AG20443 (cell line): Measurements from ENCODE around the gene PSEN1.

ENCODE experiments used
- DNase-seq: peaks from one replicate; pipeline ENCODE4 v3.0.0; 2012; ENCODE audit warnings: low spot score, mixed read lengths

PSEN1 gene

DNA sequence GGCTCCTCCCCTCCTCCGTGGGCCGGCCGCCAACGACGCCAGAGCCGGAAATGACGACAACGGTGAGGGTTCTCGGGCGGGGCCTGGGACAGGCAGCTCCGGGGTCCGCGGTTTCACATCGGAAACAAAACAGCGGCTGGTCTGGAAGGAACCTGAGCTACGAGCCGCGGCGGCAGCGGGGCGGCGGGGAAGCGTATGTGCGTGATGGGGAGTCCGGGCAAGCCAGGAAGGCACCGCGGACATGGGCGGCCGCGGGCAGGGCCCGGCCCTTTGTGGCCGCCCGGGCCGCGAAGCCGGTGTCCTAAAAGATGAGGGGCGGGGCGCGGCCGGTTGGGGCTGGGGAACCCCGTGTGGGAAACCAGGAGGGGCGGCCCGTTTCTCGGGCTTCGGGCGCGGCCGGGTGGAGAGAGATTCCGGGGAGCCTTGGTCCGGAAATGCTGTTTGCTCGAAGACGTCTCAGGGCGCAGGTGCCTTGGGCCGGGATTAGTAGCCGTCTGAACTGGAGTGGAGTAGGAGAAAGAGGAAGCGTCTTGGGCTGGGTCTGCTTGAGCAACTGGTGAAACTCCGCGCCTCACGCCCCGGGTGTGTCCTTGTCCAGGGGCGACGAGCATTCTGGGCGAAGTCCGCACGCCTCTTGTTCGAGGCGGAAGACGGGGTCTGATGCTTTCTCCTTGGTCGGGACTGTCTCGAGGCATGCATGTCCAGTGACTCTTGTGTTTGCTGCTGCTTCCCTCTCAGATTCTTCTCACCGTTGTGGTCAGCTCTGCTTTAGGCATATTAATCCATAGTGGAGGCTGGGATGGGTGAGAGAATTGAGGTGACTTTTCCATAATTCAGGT, at the start of gene PSEN1:
Gene PSEN1 (plus strand): TSS at position 121 of the 839 bp plus-strand sequence. CDS start 11,513 bp downstream, outside the sequence.
- DNase-seq: peak; percentile 99

GRCh38 chr14:73091044-73091443, 45.3 kb upstream of the PSEN1 start:
- DNase-seq: no peak

DNA sequence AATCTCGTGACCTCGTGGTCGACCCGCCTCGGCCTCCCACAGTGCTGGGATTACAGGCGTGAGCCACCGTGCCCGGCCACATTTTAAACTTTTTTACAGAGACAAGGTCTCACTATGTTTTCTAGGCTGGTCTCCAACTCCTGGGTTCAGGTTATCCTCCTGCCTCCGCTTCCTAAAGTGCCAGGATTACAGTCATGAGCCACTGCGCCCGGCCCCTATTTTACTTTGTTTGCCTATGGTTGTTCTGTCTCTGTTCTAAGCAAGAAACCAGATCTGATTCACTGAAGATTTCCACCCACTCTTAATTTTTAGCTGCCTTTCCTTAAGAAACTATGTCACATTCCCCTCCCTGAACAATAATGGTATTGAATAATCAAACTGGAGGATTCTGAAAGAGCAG, 38.9 kb upstream of the PSEN1 start:
- DNase-seq: no peak

- no peak for DNase-seq
These were observed 36.0 kb upstream of the PSEN1 start for GRCh38 chr14:73100334-73100733.

DNA sequence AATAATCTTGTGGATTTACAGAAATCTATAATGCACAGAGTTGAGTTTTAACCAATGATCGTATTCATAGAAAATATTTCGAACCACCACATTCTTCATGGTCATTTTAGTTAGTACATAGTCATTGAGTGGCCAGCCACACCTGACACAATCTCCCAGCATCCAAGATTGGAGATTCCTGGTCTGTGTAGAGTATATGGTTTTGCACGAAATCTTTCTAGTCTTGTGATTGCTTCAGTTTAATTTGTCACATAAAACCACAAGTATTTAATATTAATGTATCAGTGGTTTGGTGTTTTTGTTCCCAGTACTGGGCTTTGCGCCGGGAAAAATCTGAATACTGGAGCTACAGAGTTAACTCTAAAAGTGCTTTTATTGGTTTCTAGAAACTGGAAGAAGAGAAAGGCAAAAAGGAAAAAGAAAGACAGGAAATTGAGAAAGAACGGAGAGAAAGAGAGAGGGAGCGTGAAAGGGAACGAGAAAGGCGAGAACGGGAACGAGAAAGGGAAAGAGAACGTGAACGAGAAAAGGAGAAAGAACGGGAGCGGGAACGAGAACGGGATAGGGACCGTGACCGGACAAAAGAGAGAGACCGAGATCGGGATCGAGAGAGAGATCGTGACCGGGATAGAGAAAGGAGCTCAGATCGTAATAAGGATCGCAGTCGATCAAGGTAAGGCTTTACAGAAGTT, 33.4 kb upstream of the PSEN1 start:
- no peak for DNase-seq

DNA sequence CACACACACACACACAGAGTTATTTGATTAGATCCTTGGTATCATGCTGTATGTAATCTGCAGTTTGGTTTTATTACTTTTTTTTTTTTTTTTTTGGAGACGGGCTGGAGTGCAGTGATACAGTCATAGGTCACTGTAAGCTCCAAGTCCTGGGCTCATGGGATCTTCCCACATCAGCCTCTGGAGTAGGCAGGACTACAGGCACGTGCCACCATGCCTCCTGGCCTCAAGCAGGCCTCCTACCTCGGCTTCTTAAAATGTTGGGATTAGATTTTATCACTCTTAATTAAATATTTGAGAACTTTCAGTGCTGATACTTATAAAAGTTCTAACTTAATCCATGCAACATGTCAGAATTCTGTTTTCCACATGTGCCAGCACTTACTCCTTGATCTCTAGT, 31.3 kb upstream of the PSEN1 start:
- no peak for DNase-seq

- no peak for DNase-seq
These were observed 30.6 kb upstream of the PSEN1 start for GRCh38 chr14:73105727-73106126.

DNA sequence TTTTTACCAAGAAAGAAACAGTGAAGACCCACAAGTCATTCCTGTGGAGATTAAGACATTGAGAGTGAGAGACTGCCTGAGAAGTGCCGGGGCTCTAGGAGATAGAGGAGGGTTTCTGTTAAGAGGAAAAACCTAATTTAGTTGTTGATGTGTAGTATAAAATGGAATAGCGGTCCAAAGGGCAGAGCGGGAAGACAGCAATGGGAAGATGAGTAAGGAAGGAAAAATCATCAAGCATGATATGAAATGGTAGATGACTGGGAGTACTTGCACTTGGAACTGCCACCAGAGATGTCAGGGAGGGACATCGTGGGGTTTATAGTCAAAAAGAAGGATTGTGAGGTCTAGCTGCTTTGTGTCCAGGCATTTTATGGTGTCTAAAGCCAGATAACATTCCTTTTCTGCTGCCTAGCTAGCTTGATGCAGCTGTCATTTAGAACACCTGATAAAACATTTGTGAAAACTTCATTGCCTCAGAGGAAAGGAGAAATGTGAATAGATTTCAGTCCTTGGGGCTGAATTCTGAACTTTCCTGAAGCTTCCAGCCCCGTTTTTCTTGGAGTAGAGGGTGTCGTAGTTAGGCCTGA, 20.1 kb upstream of the PSEN1 start:
- no peak for DNase-seq

DNA sequence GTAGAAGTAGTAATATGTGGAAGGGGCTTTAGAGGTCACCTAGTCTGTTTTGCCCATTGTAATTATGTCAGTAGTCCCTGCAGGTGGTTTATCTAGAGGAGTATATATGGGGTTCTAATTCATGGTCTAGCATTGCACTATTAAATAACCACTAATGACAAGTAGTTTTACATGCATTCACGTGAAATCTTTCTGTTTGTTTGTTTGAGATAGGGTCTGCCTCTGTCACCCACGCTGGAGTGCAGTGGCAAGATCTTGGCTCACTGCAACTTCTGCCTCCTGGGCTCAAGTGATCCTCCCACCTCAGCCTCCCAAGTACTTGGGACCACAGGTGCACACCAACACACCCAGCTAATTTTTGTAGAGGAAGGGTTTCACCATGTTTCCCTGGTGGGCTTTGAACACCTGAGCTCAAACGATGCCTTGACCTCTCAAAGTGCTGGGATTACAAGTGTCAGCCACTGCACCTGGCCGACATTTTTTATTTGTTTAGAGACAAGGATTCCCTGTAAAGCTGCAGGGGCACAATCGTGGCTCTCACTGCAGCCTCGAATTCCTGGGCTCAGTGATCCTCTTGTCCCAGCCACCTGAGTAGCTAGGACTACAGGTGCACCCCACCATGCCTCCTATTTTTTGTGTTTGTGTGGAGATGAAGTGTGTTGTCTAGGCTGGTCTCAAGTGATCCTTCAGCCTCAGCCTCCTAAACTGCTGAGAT, 12.0 kb upstream of the PSEN1 start:
- DNase-seq: no peak

DNA sequence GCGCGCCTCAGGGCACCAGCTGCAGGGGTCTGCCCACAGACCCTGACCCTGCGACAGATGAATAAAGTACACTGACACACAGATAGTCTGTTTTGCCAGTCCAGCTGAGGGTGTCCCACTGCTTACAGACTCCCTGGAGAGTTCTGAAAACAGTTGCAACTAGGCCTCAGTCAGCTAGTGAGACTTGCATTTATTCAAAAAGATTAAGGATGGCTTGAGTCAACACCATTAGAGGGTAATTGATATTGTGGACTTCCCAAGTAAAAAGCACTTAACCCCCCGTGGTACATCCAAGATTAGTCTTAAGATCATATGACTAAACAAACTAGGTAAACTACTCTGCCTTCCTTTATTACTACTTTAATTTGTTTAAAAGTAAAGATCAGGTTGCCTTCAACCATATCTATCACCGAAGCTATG, 11.1 kb upstream of the PSEN1 start:
- no peak for DNase-seq

- no peak for DNase-seq
These were observed 10.6 kb upstream of the PSEN1 start for GRCh38 chr14:73125746-73126145.

- DNase-seq: no peak
These were observed 2.5 kb upstream of the PSEN1 start for GRCh38 chr14:73133795-73134194.

- no peak for DNase-seq
These were observed 271 bp upstream of the PSEN1 start for GRCh38 chr14:73136085-73136386.

DNA sequence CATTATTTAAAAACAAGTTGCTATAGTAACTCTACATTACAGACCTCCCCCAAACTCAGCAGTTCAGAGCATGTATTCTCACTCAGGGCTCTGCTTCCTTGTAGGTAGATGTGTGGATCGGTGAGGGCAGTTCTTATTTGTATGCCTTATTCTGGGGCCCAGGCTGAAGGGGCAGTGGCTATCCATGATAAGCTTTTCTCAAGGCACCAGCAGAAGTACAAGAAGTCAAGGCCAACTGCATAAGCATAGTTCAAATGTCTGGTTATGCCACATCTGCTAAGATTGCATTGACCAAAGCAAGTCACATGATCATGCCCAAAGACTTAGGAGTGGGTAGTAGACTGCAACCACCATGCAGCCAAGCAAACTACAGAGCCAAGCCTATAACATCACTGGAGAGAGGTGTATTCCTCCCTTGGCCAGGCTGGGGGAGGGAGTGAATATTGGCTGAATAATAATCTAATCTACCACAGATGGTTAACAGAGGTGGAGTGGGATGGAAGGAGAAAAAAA, 4.6 kb downstream of the PSEN1 start:
- DNase-seq: no peak

GRCh38 chr14:73142216-73142615, 5.9 kb downstream of the PSEN1 start:
- DNase-seq: no peak

GRCh38 chr14:73143003-73143402, 6.7 kb downstream of the PSEN1 start:
- DNase-seq: no peak

DNA sequence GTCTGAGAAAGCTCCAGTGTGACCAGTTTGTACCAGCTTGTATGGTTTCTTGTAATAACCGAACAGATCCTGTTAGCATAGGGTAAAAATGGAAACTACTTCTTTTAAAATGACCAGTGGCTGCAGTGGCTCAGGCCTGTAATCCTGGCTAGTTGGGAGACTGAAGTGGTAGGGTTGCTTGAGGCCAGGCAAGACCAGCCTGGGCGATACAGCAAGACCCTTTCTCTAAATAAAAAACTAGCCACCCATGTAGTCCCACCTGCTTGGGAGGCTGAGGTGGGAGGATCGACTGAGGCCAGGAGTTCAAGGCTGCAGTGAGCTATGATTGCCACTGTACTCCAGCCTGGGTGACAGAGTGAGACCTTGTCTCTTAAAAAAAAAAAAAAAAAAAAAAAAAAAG, 7.3 kb downstream of the PSEN1 start:
- no peak for DNase-seq

- DNase-seq: no peak
These were observed 9.1 kb downstream of the PSEN1 start for GRCh38 chr14:73145371-73145770.

- DNase-seq: no peak
These were observed 9.8 kb downstream of the PSEN1 start for GRCh38 chr14:73146111-73146510.

DNA sequence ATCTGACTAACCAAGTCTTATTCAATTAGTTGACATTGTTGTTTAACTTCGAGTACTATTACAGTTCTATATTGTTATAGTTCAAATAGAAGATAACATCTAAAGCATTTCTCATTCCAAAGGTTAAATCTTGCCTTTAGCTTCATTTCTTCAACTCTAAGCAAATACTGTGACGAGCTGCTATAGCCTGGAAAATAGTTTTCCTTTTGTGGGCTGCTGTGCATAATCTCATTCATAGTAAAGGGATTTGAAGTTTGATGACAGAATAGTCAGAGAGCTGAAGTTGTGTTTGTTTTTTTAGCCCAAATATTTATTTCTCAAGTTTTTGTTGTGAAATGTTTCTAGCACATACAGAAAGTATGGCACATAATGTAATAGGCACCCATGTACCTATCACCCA, 13.4 kb downstream of the PSEN1 start:
- DNase-seq: no peak

DNA sequence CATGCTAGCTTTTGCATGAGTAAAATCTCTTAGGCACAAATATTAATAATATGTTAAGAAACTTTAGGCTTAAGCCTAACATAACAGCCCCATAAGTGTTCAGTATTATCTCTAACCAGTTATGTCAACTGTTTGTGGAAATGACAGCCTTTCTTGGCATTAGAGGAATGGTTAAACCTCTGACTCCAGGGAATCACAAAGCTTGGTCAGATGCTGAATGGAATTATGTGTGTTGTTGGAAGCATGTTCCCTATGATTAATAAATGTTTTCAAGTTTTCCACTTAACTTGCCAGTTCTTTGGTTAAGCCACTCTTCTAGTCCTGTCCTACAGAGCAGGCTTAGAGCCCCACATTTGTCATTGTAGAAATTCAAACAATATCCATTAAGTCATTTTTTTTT, 17.0 kb downstream of the PSEN1 start:
- DNase-seq: peak; percentile 72

- no peak for DNase-seq
These were observed 25.9 kb downstream of the PSEN1 start for GRCh38 chr14:73162251-73162650.
